DMS114 treated with DMSO at 0.1 percent for 48 hours (cell line): ENCODE data around the gene CCDC73.
"Not testable (repeated sequence)": the region's sequence is repeated elsewhere in the genome, so short reads cannot be mapped to it uniquely, and the experiment has no call there.

Experiments used
- DNase-seq: peaks from one replicate; lab custom pipeline; 2025; ENCODE audit not compliant: unreplicated experiment; lab: John Stamatoyannopoulos, UW

The CCDC73 gene

GRCh38 chr11:32794439-32794838, at the start of gene CCDC73:
Gene CCDC73 (minus strand): TSS chr11:32794662. CDS start chr11:32760243, 34,419 bp downstream.
- DNase-seq, result no peak

GRCh38 chr11:32843544-32843943, 49.1 kb upstream of the CCDC73 start:
- DNase-seq, result no peak

- DNase-seq, result no peak
Observed at GRCh38 chr11:32840587-32840986, 46.1 kb upstream of the CCDC73 start.

- DNase-seq, result no peak
Observed at GRCh38 chr11:32839308-32839707, 44.8 kb upstream of the CCDC73 start.

GRCh38 chr11:32838505-32839274, 44.2 kb upstream of the CCDC73 start:
- DNase-seq, result no peak

GRCh38 chr11:32836946-32837345, 42.5 kb upstream of the CCDC73 start:
- DNase-seq, result no peak

GRCh38 chr11:32833921-32834320, 39.5 kb upstream of the CCDC73 start:
- no peak for DNase-seq

GRCh38 chr11:32831221-32831620, 36.8 kb upstream of the CCDC73 start:
- DNase-seq, result no peak

- DNase-seq, result no peak
Observed at GRCh38 chr11:32830796-32831195, 36.3 kb upstream of the CCDC73 start.

GRCh38 chr11:32830413-32830738, 35.9 kb upstream of the CCDC73 start:
- no peak for DNase-seq

GRCh38 chr11:32829680-32830412, 35.4 kb upstream of the CCDC73 start, which contains the start of gene PRRG4:
Gene PRRG4 (plus strand): TSS chr11:32829927. CDS start chr11:32830530, 603 bp downstream.
- DNase-seq, result no peak

- DNase-seq, result no peak
Observed at GRCh38 chr11:32829157-32829679, 34.8 kb upstream of the CCDC73 start.

- no peak for DNase-seq
Observed at GRCh38 chr11:32827276-32827675, 32.8 kb upstream of the CCDC73 start.

- no peak for DNase-seq
Observed at GRCh38 chr11:32826113-32826512, 31.7 kb upstream of the CCDC73 start.

GRCh38 chr11:32823617-32824016, 29.2 kb upstream of the CCDC73 start:
- not testable (repeated sequence) for DNase-seq

- DNase-seq, result no peak
Observed at GRCh38 chr11:32821917-32822560, 27.6 kb upstream of the CCDC73 start.

GRCh38 chr11:32821517-32821916, 27.1 kb upstream of the CCDC73 start:
- DNase-seq, result no peak

- DNase-seq, result no peak
Observed at GRCh38 chr11:32820497-32820896, 26.0 kb upstream of the CCDC73 start.

- DNase-seq, result no peak
Observed at GRCh38 chr11:32819187-32819586, 24.7 kb upstream of the CCDC73 start.

- no peak for DNase-seq
Observed at GRCh38 chr11:32817852-32818183, 23.4 kb upstream of the CCDC73 start.

GRCh38 chr11:32817181-32817851, 22.9 kb upstream of the CCDC73 start:
- no peak for DNase-seq
